ENCODE measurements around the gene PEPD.
"Not testable (repeated sequence)": the region's sequence is repeated elsewhere in the genome, so short reads cannot be mapped to it uniquely, and the experiment has no call there.

PEPD gene

DNA sequence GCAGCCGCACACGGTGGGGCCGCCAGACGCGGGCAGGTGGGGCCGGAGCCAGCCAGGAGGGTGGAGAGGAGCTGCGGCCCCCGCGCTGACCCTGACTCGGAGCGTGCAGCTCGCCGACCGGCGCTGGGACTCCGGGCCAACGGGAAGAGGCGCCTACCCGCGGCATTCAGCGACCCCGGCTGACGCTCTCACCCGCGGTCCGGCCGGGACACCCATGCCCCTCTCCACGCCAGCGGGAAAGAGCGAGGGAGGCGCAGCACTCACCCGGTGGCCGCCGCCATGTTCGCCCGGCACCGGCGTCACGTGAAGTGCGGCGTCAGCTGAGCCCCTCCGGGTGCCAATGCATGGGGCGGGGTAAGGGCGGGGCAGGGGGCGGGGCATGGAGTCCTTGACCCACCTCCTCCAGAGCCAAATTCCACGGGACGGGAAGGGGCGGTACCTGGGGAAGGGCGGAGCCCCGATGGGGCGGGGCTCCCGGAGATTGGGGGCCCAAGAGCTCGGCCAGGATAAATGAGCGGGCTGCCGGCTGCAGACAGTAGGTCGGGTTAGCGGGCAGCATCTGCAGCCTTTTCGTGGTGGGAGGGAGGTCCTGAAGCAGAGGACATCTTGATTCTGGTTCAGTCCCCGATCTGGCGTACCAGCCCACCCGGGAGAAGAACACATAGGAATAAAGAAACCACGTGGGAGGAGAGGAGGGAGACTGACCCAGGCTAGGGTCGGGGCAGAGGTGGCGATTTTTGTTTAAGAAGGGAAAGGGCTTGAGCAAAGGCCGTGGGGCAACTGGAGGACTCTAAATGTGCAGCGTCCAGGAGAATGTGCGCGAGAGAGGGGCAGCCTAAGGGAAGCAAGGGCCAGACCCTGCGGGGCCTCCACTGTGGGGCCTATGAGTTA is at the start of gene PEPD:
TSS of gene PEPD (minus strand) at position 312 of the 891 bp plus-strand sequence. CDS start at position 281, 31 bp downstream.
- peak within 1 kb of the TSS; percentile 83 for H3K27ac Mint-ChIP-seq
- peaks cover 3% of the 10 kb centered on the region for H3K27me3 Mint-ChIP-seq
- no peaks in the 10 kb centered on the region for H3K36me3 Mint-ChIP-seq
- peak within 1 kb of the TSS; percentile 95 for H3K4me3 Mint-ChIP-seq
- ATAC-seq, result peak; percentile 96
- H3K4me1 Mint-ChIP-seq, result peaks cover 37% of the 10 kb centered on the region
- no peaks in the 10 kb centered on the region for H3K9me3 Mint-ChIP-seq

DNA sequence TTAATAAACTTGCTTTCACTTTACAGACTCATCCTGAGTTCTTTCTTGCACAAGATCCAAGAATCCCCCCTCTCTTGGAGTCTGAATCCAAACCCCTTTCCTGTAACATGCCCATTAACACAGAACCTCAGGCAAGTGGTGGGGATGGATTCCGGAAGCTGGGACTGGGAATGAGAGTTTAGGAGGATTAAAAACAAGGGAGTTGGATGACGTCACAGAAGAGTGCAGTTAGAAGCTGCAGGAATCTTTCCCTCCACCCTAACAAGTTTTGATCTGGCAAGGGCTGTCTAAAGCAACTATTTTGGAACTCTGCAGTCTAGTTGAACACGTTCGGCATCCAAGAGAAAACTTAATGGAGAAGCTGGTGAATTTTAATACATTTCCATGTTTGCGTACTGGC is 48.2 kb upstream of the PEPD start:
- no peak overlapping the region for H3K27ac Mint-ChIP-seq
- ATAC-seq, result no peak
- no peak overlapping the region for H3K4me3 Mint-ChIP-seq
- H3K27me3 Mint-ChIP-seq, result peaks cover 28% of the 10 kb centered on the region
- H3K36me3 Mint-ChIP-seq, result no peaks in the 10 kb centered on the region
- H3K9me3 Mint-ChIP-seq, result peaks cover 11% of the 10 kb centered on the region
- no peaks in the 10 kb centered on the region for H3K4me1 Mint-ChIP-seq

DNA sequence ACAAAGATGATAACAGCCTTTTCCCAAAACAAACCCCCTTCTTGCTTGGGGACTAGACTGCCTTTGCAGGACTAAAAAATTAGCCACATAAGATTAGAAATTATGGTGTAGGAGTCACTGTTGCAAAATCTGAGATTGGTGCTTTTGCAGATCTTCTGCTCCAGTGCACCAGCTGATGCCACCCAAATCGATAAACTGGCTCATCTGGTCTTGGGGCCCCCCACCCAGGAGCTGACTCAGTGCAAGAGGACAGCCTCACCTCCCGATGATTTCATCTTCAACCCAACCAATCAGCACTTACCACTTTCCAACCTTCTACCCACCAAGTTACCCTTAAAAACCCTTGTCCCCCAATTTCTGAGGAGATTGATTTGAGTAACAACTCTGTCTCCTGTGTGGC is 47.1 kb upstream of the PEPD start:
- no peaks in the 10 kb centered on the region for H3K36me3 Mint-ChIP-seq
- H3K4me1 Mint-ChIP-seq, result no peaks in the 10 kb centered on the region
- no peak overlapping the region for H3K4me3 Mint-ChIP-seq
- no peak overlapping the region for H3K27ac Mint-ChIP-seq
- peaks cover 28% of the 10 kb centered on the region for H3K27me3 Mint-ChIP-seq
- no peak for ATAC-seq
- H3K9me3 Mint-ChIP-seq, result peaks cover 3% of the 10 kb centered on the region

DNA sequence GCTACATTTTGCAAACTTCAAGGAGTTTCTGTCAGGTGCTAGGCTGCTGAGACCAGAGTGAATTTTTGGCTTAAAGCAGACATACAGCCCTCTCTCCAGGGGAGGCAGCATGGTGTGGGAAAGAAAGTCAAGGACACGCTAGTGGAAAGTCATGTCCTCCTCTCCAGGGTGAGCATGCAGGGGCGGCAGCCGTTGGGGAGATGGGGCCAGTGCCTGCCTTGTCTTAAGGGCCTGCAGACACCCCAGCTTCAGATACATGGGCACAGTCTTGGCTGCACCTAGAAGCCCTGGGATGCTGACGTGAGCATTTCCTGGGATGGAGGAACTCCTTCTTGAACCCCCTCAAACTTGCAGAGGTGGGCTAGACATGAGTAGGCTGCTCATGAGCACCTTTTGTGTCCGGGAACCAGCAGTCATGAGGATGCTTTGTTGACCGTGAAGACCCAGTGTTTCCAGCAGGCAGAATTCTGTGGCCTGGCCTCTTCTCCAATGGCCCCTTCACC is 43.3 kb upstream of the PEPD start:
- no peak for ATAC-seq
- Mint-ChIP-seq H3K9me3 (no peaks in the 10 kb centered on the region), H3K27me3 (peaks cover 12% of the 10 kb centered on the region), H3K4me1 (no peaks in the 10 kb centered on the region), H3K4me3 (no peak overlapping the region), H3K27ac (no peak overlapping the region), H3K36me3 (no peaks in the 10 kb centered on the region)

GRCh38 chr19:33562636-33563035 is 41.0 kb upstream of the PEPD start:
- no peak for ATAC-seq
- no peaks in the 10 kb centered on the region for H3K9me3 Mint-ChIP-seq
- no peaks in the 10 kb centered on the region for H3K4me1 Mint-ChIP-seq
- H3K36me3 Mint-ChIP-seq, result no peaks in the 10 kb centered on the region
- H3K27me3 Mint-ChIP-seq, result no peaks in the 10 kb centered on the region
- no peak overlapping the region for H3K27ac Mint-ChIP-seq
- no peak overlapping the region for H3K4me3 Mint-ChIP-seq

DNA sequence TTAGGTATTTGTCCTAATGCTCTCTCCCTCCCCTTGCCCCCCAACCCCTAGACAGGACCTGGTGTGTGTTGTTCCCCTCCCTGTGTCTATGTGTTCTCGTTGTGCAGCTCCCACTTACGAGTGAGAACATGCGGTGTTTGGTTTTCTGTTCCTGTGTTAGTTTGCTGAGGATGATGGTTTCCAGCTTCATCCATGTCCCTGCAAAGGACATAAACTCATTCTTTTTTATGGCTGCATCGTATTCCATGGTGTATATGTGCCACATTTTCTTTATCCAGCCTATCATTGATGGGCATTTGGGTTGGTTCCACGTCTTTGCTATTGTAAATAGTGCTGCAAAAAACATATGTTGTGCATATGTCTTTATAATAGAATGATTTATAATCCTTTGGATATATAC is 40.1 kb upstream of the PEPD start:
- not testable (repeated sequence) for H3K4me3 Mint-ChIP-seq, H3K27me3 Mint-ChIP-seq, H3K9me3 Mint-ChIP-seq, H3K27ac Mint-ChIP-seq, H3K36me3 Mint-ChIP-seq, H3K4me1 Mint-ChIP-seq, ATAC-seq

DNA sequence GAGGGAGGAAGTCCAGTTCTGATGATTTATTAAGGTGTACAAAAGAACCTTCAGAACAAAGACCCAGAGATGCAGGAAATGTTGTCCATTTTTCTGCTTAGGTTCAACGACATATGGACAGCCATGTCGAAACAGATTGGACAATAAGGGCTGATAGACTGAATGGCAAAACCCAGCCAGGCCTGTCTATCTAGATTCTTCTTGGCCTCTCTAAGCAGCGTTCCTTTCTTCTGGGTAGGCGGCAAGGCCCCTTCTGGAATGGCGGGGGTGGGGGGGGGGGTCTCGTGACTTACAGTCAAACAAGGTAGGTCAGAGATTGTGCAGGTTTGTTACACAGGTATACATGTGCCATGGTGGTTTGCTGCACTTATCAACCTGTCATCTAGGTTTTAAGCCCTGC is 39.7 kb upstream of the PEPD start:
- H3K36me3 Mint-ChIP-seq, result no peaks in the 10 kb centered on the region
- H3K27me3 Mint-ChIP-seq, result no peaks in the 10 kb centered on the region
- no peaks in the 10 kb centered on the region for H3K9me3 Mint-ChIP-seq
- H3K4me1 Mint-ChIP-seq, result no peaks in the 10 kb centered on the region
- no peak for ATAC-seq
- H3K4me3 Mint-ChIP-seq, result no peak overlapping the region
- no peak overlapping the region for H3K27ac Mint-ChIP-seq

DNA sequence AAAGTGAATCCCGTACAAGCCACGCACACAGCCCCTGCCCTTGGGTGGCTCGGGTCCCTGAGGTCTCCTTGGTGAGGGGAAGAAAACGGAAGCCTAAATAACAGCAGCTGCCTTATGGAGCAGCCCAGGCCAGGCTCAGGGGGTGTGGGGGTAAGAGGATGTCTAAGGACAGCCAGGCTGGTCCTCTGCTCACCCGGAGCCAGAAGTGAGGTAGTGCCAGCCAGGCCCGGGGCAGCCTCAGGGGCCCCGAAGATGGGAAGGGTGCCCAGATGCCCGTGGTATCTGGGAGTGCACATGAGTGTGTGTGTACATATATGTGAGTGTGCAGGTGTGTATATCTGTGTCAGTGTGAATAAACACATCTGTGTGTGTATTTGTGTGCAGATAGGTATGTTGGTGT is 38.4 kb upstream of the PEPD start:
- peak; percentile 6 for ATAC-seq
- Mint-ChIP-seq H3K36me3 (no peaks in the 10 kb centered on the region), H3K27me3 (peaks cover 6% of the 10 kb centered on the region), H3K4me3 (no peak overlapping the region), H3K4me1 (no peaks in the 10 kb centered on the region), H3K27ac (no peak overlapping the region), H3K9me3 (no peaks in the 10 kb centered on the region)

DNA sequence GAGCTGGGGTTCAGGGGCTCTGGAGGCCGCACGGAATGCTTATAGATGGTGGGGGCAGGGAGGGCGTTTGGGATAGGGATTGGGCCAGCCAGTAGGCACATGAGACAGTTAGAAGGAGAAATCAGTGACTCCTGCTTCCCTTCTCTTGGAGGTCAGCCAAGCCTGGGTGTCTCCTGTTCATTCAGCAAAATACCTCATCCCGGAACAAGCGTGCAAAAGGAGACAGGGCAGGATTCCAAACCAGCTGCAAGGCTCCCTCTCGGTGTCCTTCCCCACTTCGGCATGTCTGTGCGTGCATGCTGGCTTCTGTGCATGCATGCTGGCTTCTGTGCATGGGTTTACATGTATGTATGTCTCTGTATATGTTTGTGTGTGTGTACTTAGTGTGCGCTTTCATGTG is 37.3 kb upstream of the PEPD start:
- Mint-ChIP-seq H3K27me3 (peaks cover 6% of the 10 kb centered on the region), H3K27ac (no peak overlapping the region), H3K4me3 (no peak overlapping the region), H3K36me3 (no peaks in the 10 kb centered on the region), H3K4me1 (no peaks in the 10 kb centered on the region), H3K9me3 (peaks cover 4% of the 10 kb centered on the region)
- ATAC-seq, result no peak

DNA sequence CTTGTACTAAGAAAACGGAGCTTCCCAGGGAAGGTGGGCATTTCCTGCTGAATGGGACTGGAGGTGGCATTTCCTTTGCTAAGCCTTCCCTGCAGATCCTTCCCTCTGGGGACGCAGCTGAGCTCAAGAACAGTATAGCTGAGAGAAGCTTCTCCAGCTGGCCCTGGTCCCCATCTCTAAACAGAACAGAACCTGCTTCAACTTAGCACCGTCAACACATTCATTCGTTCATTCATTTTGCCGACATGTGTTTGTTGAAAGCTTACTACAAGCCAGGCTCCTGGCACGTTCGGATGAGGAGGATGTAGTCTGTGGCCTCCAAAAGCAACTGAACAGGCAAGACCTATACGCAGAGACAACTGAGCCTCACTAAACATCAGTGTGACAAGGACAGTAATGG is 36.6 kb upstream of the PEPD start:
- Mint-ChIP-seq H3K4me1 (no peaks in the 10 kb centered on the region), H3K27ac (no peak overlapping the region)

DNA sequence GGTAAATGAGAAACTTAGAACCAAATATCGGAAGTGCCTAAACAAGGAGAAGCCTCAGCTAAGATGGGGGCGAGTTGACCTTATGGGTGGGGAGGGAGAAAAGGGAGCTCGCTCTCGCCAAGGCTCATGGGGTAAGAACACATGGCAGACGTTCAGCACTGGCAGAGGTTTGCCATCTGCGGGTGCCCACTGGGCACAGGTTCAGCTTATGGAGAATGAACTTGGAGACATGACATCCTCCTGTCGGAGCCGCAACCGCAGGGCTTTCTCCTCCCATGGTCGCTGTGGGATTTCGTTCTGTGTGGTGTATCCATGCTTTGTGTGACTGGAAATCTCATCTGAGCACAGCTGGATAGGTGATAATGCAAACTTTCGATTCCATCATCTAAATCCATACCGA is 36.1 kb upstream of the PEPD start:
- Mint-ChIP-seq H3K4me3 (no peak overlapping the region), H3K9me3 (peaks cover 4% of the 10 kb centered on the region), H3K27ac (no peak overlapping the region), H3K27me3 (peaks cover 6% of the 10 kb centered on the region), H3K4me1 (no peaks in the 10 kb centered on the region), H3K36me3 (no peaks in the 10 kb centered on the region)
- ATAC-seq, result no peak

More for the DNA sequence above, 36.6 kb upstream of the PEPD start:
- Mint-ChIP-seq H3K27me3 (peaks cover 6% of the 10 kb centered on the region), H3K4me3 (no peak overlapping the region), H3K36me3 (no peaks in the 10 kb centered on the region), H3K9me3 (peaks cover 4% of the 10 kb centered on the region)
- ATAC-seq, result no peak

GRCh38 chr19:33557196-33557595 is 35.6 kb upstream of the PEPD start:
- Mint-ChIP-seq H3K9me3 (peaks cover 4% of the 10 kb centered on the region), H3K27ac (no peak overlapping the region), H3K4me3 (no peak overlapping the region), H3K4me1 (no peaks in the 10 kb centered on the region), H3K36me3 (no peaks in the 10 kb centered on the region), H3K27me3 (peaks cover 6% of the 10 kb centered on the region)
- ATAC-seq, result no peak

DNA sequence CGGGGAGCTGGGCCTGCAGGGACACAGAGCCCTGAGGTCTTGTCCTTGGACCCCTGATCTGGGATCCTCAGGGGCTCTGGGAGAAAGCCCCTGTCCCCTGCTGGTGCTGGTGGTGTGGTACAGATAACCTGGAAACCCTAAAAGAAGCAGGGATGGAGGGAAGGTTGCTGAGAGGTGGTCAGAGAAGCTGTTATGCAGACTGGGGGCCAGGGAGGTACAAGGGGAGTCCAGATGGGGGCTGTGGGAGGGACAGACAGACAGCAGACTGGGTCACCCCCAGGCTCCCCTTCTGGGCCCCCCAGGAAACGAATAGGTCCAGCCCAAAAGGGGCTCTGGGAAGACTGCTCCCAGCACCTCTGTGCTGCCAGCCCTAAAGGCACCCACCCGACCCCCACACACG is 34.7 kb upstream of the PEPD start:
- H3K36me3 Mint-ChIP-seq, result no peaks in the 10 kb centered on the region
- H3K9me3 Mint-ChIP-seq, result peaks cover 4% of the 10 kb centered on the region
- no peak for ATAC-seq
- H3K27ac Mint-ChIP-seq, result no peak overlapping the region
- H3K27me3 Mint-ChIP-seq, result peaks cover 6% of the 10 kb centered on the region
- no peak overlapping the region for H3K4me3 Mint-ChIP-seq
- H3K4me1 Mint-ChIP-seq, result no peaks in the 10 kb centered on the region

- not testable (repeated sequence) for H3K4me3 Mint-ChIP-seq, H3K9me3 Mint-ChIP-seq, H3K36me3 Mint-ChIP-seq, H3K27me3 Mint-ChIP-seq, ATAC-seq, H3K4me1 Mint-ChIP-seq, H3K27ac Mint-ChIP-seq
Measured at GRCh38 chr19:33555726-33556125, 34.1 kb upstream of the PEPD start.

GRCh38 chr19:33554821-33555220 is 33.2 kb upstream of the PEPD start:
- Mint-ChIP-seq H3K4me3 (no peak overlapping the region), H3K27me3 (peaks cover 9% of the 10 kb centered on the region), H3K27ac (no peak overlapping the region), H3K4me1 (no peaks in the 10 kb centered on the region), H3K9me3 (peaks cover 4% of the 10 kb centered on the region), H3K36me3 (no peaks in the 10 kb centered on the region)
- ATAC-seq, result no peak

- peaks cover 13% of the 10 kb centered on the region for H3K27me3 Mint-ChIP-seq
- H3K9me3 Mint-ChIP-seq, result peaks cover 4% of the 10 kb centered on the region
- no peak overlapping the region for H3K27ac Mint-ChIP-seq
- no peak for ATAC-seq
- no peaks in the 10 kb centered on the region for H3K4me1 Mint-ChIP-seq
- H3K4me3 Mint-ChIP-seq, result no peak overlapping the region
- no peaks in the 10 kb centered on the region for H3K36me3 Mint-ChIP-seq
Measured at GRCh38 chr19:33554391-33554790, 32.8 kb upstream of the PEPD start.

Measured in stimulated activated memory B cell treated with anti-CD40 and anti-IgM and Interleukin-4, amounts not matched to agents 10 μg/mL and 1 μg/mL and 100 μg/mL, for 72 hours (primary cell).